Prostate gland (tissue), 2 donors: Measurements from ENCODE around the gene CTNND2.

Experiments used
- POLR2A ChIP-seq: fragments of 450-650 bp; IDR thresholded peaks from one replicate; pipeline ENCODE4 v1.6.1; 2016; ENCODE audit warnings: antibody characterized with exemption, mild to moderate bottlenecking
- POLR2AphosphoS5 ChIP-seq: sonication (generic); formaldehyde crosslinking; IDR thresholded peaks from one replicate; pipeline ENCODE4 v1.6.1; 2017; ENCODE audit warnings: antibody characterized with exemption
- TF ChIP-seq, protein P1 (sequence below), 4 experiments: fragments of 200-600 bp in 2 of 4; fragments of 450-650 bp in 2 of 4; sonication (generic) in 2 of 4; IDR thresholded peaks; 1 replicate in 3 of 4; 2 replicates in 1 of 4; pipeline ENCODE4 v1.5.1; 2016 to 2019; ENCODE audit warnings: antibody characterized with exemption in 4 of 4, mild to moderate bottlenecking in 2 of 4, moderate library complexity in 2 of 4

DNA sequence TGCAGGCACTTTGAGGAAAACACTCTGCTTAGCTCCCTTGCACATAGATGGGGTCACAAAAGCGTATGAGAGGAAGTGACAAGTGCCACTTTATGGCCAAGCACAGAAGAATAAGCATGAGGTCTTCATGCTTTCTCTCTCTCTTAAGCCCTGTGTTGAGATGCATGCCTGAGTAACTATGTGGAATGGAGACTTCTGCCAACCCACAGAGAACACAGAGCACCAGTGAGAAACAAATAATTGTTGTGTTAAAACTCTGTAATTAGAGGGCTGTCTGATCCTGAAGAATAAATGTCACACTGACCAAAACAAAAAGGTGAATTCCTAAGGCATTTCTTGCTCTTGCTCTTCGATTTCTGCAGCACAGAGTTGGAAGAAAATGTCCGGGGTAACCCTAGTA lies 488.5 kb downstream of the CTNND2 start:
- TF ChIP-seq, protein P1, sequence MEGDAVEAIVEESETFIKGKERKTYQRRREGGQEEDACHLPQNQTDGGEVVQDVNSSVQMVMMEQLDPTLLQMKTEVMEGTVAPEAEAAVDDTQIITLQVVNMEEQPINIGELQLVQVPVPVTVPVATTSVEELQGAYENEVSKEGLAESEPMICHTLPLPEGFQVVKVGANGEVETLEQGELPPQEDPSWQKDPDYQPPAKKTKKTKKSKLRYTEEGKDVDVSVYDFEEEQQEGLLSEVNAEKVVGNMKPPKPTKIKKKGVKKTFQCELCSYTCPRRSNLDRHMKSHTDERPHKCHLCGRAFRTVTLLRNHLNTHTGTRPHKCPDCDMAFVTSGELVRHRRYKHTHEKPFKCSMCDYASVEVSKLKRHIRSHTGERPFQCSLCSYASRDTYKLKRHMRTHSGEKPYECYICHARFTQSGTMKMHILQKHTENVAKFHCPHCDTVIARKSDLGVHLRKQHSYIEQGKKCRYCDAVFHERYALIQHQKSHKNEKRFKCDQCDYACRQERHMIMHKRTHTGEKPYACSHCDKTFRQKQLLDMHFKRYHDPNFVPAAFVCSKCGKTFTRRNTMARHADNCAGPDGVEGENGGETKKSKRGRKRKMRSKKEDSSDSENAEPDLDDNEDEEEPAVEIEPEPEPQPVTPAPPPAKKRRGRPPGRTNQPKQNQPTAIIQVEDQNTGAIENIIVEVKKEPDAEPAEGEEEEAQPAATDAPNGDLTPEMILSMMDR (IDR thresholded peaks at IDR 0.05), result no peak
- TF ChIP-seq POLR2A, result no peak
- TF ChIP-seq POLR2AphosphoS5, result no peak
